Activated B cell treated with CpG ODN at 0.5 μM for 24 hours (primary cell): ENCODE data around the gene PLA2G6. TPM values are rescaled to one million over a fixed set of nuclear protein-coding genes. Genes with fewer than 3 reads are reported as not detected.

Experiments
- ATAC-seq: fragments of 200-7000 bp; cut with Tn5 transposase; one replicate; pipeline ENCODE4 v1.10.0; 2021; ENCODE audit warnings: low read depth, mild to moderate bottlenecking, moderate library complexity
- CTCF ChIA-PET: fragments of 350-600 bp; sonication (Branson Sonifier 250); formaldehyde crosslinking; loops from one replicate; lab custom pipeline; 2021; ENCODE audit warnings: antibody characterized with exemption; lab: Charles Lee
- POLR2A ChIA-PET: fragments of 350-600 bp; sonication (Branson Sonifier 250); formaldehyde crosslinking; loops from one replicate; lab custom pipeline; 2021; ENCODE audit warnings: antibody characterized with exemption; lab: Charles Lee
- DNase-seq: peaks from one replicate; pipeline ENCODE4 v3.0.0; 2022
- H3K27ac Mint-ChIP-seq: one replicate; pipeline ENCODE4 v1.8.0; 2020; ENCODE audit warnings: mixed read lengths
- H3K27me3 Mint-ChIP-seq: one replicate; pipeline ENCODE4 v1.8.0; 2021; ENCODE audit warnings: mixed read lengths
- H3K36me3 Mint-ChIP-seq: one replicate; pipeline ENCODE4 v1.8.0; 2021; ENCODE audit warnings: low read depth, mixed read lengths
- H3K4me1 Mint-ChIP-seq: one replicate; pipeline ENCODE4 v1.8.0; 2021; ENCODE audit warnings: mixed read lengths
- H3K4me3 Mint-ChIP-seq: one replicate; pipeline ENCODE4 v1.8.0; 2020; ENCODE audit warnings: mild to moderate bottlenecking, mixed read lengths
- H3K9me3 Mint-ChIP-seq: one replicate; pipeline ENCODE4 v1.8.0; 2020; ENCODE audit warnings: mixed read lengths
- CTCF ChIP-seq: fragments of 200-600 bp; IDR thresholded peaks from one replicate; pipeline ENCODE4 v1.8.0; 2022; ENCODE audit warnings: antibody characterized with exemption, mild to moderate bottlenecking
- intact Hi-C: fragments of 100-400 bp; cut with micrococcal nuclease; formaldehyde crosslinking; loops from one replicate; pipeline ENCODE4 v1.15.1; 2024
- total RNA-seq: library from RNA; stranded (reverse); gene quantifications from 2 replicates; pipeline ENCODE4 v1.2.3, GENCODE V29; 2022

PLA2G6 gene
- total RNA-seq, 1 donor from 2014 or later = 64.0 TPM

GRCh38 chr22:38103641-38104040 lies 78.0 kb downstream of the PLA2G6 start:
- ChIA-PET POLR2A (no interaction called here), CTCF (interaction anchor here (1.2 kb wide), 1 partner anchor 52 kb away, joined by 4 read pairs; no protein-coding TSS in a partner anchor)
- Mint-ChIP-seq H3K4me1 (no peaks in the 10 kb centered on the region), H3K36me3 (no peaks in the 10 kb centered on the region), H3K27ac (no peak overlapping the region), H3K9me3 (no peaks in the 10 kb centered on the region), H3K4me3 (no peak overlapping the region), H3K27me3 (no peaks in the 10 kb centered on the region)
- ATAC-seq (no peak), DNase-seq (no peak)
- no peak for TF ChIP-seq CTCF
- intact Hi-C loops = no loop called here

GRCh38 chr22:38098410-38099249 lies 83.0 kb downstream of the PLA2G6 start:
- no peaks in the 10 kb centered on the region for H3K27me3 Mint-ChIP-seq
- no peak overlapping the region for H3K27ac Mint-ChIP-seq
- H3K4me1 Mint-ChIP-seq = no peaks in the 10 kb centered on the region
- DNase-seq (no peak), ATAC-seq (no peak)
- no peak overlapping the region for H3K4me3 Mint-ChIP-seq
- no peaks in the 10 kb centered on the region for H3K36me3 Mint-ChIP-seq
- CTCF ChIA-PET = no interaction called here
- POLR2A ChIA-PET = no interaction called here
- TF ChIP-seq CTCF = no peak
- H3K9me3 Mint-ChIP-seq = no peaks in the 10 kb centered on the region
- intact Hi-C loops = no loop called here

GRCh38 chr22:38097557-38098409 lies 83.8 kb downstream of the PLA2G6 start:
- Mint-ChIP-seq H3K27me3 (no peaks in the 10 kb centered on the region), H3K4me1 (no peaks in the 10 kb centered on the region), H3K27ac (no peak overlapping the region), H3K9me3 (no peaks in the 10 kb centered on the region), H3K4me3 (no peak overlapping the region), H3K36me3 (no peaks in the 10 kb centered on the region)
- DNase-seq (no peak), ATAC-seq (no peak)
- TF ChIP-seq CTCF = no peak
- CTCF ChIA-PET = no interaction called here
- POLR2A ChIA-PET = interaction anchor here (0.6 kb wide), 1 partner anchor 386 kb away, joined by 3 read pairs; no protein-coding TSS in a partner anchor
- intact Hi-C loops = no loop called here

- ChIA-PET CTCF (no interaction called here), POLR2A (no interaction called here)
- Mint-ChIP-seq H3K27me3 (no peaks in the 10 kb centered on the region), H3K27ac (no peak overlapping the region), H3K4me1 (no peaks in the 10 kb centered on the region), H3K9me3 (no peaks in the 10 kb centered on the region), H3K4me3 (no peak overlapping the region), H3K36me3 (peaks cover 2% of the 10 kb centered on the region)
- ATAC-seq (no peak), DNase-seq (no peak)
- intact Hi-C loops = no loop called here
- no peak for TF ChIP-seq CTCF
These were observed 84.6 kb downstream of the PLA2G6 start for GRCh38 chr22:38097058-38097457.

GRCh38 chr22:38089474-38089851 lies 92.2 kb downstream of the PLA2G6 start:
- DNase-seq (no peak), ATAC-seq (no peak)
- no peak overlapping the region for H3K27ac Mint-ChIP-seq
- H3K4me3 Mint-ChIP-seq = no peak overlapping the region
- no peaks in the 10 kb centered on the region for H3K9me3 Mint-ChIP-seq
- POLR2A ChIA-PET = no interaction called here
- H3K36me3 Mint-ChIP-seq = peaks cover 2% of the 10 kb centered on the region
- peaks cover 15% of the 10 kb centered on the region for H3K27me3 Mint-ChIP-seq
- no peak for TF ChIP-seq CTCF
- no peaks in the 10 kb centered on the region for H3K4me1 Mint-ChIP-seq
- intact Hi-C loops = no loop called here
- CTCF ChIA-PET = no interaction called here
